GM18868 (cell line): ENCODE data around the gene ATXN2L.
"Not testable (repeated sequence)": the region's sequence is repeated elsewhere in the genome, so short reads cannot be mapped to it uniquely, and the experiment has no call there.

Experiments
- ATAC-seq: cut with Tn5 transposase; IDR thresholded peaks from one replicate; pipeline ENCODE4 v1.9.1; 2021; ENCODE audit warnings: mild to moderate bottlenecking, moderate library complexity; ENCODE audit not compliant: unreplicated experiment

ATXN2L gene

DNA sequence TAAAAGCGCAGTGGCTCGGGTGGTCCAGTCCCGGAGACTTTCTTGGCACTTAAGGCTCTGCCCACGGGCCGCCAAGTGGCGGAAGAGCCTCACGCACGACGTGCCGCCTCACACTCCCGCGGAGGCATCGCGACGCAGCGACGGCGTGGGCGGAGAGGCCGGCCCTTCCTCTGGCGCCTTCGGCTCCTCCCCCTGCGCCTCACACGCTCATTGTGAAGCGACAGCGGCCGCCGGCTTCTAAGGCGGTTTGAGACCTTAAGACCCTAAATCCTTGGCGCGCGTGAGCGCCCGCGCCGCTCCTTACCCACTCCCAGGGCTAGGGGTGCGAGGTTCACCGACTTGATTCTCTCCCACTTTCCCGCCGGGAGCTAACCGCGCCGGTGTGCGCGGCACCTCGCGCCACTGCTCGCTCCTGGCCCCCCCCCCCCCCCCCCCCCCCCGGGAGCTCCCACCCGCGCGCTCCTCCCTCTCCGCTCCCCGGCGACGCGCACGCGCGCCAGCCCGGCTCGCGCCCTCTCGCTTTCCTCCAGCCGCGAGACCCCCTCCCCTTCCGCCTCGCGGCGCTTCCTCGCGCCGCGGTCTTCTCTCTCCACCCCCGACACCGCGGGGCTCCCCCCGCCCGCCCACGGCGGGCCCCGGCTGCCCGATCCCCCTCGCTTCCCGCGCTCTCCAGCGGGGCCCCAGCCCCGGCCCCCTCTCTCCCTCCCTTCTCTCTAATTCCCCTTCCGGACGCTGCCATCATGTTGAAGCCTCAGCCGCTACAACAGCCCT is at the start of gene ATXN2L:
TSS of gene ATXN2L (plus strand) at position 480 of the 771 bp plus-strand sequence. CDS start at position 741, 261 bp downstream.
- peak; percentile 41 for ATAC-seq

- not testable (repeated sequence) for ATAC-seq
Measured at GRCh38 chr16:28781697-28782096, 41.1 kb upstream of the ATXN2L start.

GRCh38 chr16:28782357-28782756 is 40.4 kb upstream of the ATXN2L start:
- ATAC-seq: not testable (repeated sequence)

DNA sequence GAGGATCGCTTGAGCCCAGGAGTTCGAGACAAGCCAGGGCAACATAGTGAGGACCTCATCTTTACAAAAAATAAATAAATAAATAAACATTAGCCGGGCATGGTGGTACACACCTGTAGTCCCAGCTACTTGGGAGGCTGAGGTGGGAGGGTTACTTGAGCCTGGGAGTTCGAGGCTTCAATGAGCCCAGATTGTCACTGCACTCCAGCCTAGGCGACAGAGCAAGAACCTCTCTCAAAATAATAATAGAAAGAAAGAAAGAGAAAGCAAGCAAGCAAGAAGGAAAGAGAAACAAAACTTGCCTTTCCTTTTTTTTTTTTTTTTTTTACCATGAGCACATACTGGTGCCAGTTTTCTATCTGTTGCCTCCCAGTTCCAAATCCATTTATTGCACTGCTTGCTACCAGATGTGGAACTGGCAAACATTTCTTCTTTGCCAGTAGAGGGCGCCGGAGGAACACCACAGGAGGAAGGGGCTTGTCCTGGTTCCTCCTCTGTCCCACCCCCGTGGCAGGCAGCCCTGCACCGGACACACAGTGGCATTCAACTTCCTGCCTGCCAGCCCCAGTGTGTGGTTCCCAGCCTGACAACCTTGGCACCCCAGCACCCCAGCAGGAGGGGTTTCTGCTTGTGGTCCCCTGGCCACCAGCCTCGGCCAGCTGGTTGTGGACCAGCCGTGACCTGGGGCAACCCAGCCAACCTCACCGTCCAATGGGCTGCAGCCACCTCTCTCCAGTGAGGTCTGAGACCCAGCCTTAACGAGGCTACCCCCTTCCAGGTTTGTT is 20.4 kb upstream of the ATXN2L start:
- peak; percentile 60 for ATAC-seq

- not testable (repeated sequence) for ATAC-seq
Measured at GRCh38 chr16:28807445-28808120, 15.2 kb upstream of the ATXN2L start.

- ATAC-seq: no peak
Measured at GRCh38 chr16:28820016-28820415, 2.8 kb upstream of the ATXN2L start.

GRCh38 chr16:28820546-28820945 is 2.3 kb upstream of the ATXN2L start:
- ATAC-seq: not testable (repeated sequence)

GRCh38 chr16:28821874-28822519 is 802 bp upstream of the ATXN2L start:
- no peak for ATAC-seq

DNA sequence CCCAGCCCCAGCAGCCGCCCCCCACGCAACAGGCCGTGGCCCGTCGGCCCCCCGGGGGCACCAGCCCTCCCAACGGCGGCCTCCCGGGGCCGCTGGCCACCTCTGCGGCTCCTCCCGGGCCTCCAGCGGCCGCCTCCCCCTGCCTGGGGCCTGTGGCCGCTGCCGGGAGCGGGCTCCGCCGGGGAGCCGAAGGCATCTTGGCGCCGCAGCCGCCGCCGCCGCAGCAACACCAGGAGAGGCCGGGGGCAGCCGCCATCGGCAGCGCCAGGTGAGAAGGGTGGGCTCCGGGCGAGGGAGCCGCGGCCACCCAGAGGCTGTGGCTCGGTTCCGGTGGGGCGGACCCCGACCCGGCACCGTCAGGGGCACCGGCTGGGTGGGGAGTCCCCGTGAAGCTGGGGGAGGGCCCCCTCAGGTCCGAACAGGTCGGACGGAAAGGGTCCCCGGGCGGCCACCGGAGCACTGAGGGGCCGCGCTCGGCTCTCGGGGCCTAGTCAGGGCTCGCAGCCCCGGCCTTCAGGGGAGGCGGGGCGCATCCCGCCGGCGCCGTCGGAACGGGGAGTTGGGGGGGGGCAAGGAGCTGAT is 583 bp downstream of the ATXN2L start:
- ATAC-seq: peak; percentile 25

DNA sequence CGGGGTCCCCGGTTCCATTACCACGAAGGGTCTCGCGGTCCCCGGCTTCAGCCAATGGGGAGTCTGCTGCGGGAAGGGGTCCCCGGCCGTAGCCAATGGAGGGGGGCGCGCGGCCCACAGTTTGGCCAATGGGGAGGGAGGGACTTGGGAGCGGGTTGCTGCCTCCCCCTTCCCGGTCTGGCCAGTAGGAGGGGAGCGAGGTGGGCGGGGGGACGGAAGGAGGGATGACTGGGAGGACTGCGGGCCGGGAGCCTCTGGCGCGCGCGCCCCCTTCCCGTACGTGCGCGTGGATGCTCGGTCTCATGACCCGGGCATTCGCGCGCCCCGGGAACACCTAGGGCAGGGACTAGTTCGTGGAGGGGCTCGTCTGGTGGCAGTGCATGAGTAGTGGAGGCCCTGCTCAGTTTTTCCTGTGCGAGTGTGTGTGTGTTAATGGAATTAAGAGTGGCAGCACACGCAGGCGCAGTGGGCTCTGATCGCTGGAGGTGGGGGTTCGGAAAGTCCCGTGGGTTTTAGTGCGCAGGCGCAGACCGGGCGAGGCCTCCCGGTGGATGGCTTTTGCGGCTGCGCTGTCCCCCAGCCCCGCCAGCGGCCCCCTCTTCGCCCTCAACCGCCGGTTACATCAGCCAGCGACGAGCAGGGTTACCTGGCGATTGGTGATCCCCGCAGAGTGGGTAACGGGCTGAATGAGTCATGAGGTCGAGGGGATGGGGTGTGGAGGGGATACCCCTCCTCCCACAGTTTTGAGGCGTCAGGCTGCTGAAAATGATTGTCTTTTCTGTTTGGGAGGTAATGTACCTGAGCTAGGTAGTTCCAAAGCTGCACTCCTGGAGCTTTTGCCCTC is 1.3 kb downstream of the ATXN2L start:
- ATAC-seq: peak; percentile 73

GRCh38 chr16:28824717-28824973 is 1.8 kb downstream of the ATXN2L start:
- no peak for ATAC-seq

- no peak for ATAC-seq
Measured at GRCh38 chr16:28826141-28826540, 3.3 kb downstream of the ATXN2L start.

DNA sequence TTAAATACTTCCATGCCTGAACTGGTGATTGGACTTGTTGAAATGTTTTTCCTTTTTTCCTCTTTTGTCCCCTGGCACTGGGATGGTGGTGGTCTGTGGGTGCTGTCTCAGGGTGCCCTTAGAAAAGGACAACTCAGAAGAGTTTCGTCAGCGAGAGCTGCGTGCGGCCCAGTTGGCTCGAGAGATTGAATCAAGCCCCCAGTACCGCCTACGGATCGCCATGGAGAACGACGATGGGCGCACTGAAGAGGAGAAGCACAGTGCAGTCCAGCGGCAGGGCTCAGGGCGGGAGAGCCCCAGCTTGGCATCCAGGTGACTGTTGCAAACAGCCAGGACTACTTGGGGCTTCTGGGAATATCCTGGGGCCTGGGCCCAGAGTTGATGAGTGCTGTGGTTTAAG is 6.9 kb downstream of the ATXN2L start:
- ATAC-seq: no peak

GRCh38 chr16:28830531-28830930 is 7.7 kb downstream of the ATXN2L start:
- ATAC-seq: no peak

DNA sequence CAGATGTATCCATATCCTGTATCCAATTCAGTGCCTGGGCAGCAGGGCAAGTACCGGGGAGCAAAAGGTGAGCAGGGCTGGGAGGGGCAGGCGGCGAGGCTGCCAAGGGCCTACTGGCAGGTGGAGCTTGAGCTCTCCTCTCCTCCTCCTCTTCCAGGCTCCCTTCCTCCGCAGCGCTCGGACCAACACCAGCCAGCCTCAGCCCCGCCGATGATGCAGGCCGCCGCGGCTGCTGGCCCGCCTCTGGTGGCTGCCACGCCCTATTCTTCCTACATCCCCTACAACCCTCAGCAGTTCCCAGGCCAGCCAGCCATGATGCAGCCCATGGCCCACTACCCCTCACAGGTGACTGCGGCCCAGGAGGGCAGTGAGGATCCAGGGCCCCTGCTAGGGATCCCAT is 11.6 kb downstream of the ATXN2L start:
- no peak for ATAC-seq

DNA sequence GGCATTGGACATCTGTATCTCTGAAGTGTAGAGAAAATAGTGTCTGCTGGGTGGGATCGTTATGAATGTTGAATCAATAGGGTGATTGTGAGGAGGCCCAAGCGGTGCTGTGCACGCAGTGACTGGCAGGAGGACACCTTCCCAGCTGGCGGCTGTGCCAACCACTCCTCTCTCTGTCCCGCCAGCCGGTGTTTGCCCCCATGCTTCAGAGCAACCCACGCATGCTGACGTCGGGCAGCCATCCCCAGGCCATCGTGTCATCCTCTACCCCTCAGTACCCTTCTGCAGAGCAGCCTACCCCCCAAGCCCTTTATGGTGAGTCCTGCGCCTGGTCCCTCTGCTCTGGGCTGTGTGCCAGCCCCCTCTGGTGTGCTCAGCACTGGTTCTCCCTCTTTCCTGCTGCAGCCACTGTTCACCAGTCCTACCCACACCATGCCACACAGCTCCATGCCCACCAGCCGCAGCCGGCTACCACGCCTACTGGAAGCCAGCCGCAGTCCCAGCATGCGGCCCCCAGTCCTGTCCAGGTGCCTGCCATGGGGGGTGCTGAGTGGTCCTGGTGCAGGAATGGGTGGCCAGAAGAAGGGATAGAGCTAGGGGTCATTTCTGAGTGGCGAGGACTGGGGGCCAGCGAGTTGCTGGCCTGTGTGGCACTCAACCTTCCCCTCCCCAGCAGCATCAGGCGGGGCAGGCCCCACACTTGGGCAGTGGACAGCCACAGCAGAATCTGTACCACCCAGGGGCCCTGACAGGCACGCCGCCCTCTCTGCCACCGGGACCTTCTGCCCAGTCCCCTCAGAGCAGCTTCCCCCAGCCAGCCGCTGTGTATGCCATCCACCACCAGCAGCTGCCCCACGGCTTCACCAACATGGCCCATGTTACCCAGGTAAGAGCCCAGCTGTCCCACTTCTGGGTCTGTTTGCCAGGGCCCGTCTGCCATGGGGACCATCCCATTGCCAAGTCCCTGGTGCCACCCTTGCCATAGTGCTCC is 12.4 kb downstream of the ATXN2L start:
- no peak for ATAC-seq

GRCh38 chr16:28835864-28836760 is 13.3 kb downstream of the ATXN2L start:
- no peak for ATAC-seq

DNA sequence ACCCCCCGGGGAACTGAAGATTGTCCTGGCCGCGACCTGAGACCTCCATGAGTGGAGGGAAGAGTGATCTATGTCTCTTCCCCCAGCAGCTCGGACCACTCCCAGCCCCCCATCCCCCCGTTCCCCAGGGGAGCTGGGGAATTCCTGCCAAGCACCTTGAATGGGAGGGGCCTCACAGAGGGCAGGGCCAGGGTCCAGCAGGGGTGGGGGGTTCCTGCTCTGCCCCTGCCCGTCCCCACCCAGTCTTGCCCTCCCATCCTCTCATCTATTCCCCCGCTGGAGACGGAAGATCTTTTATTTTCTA is 13.9 kb downstream of the ATXN2L start:
- ATAC-seq: no peak
